Measurements from ENCODE around the gene ADAM21.
"Not testable (repeated sequence)": the region's sequence is repeated elsewhere in the genome, so short reads cannot be mapped to it uniquely, and the experiment has no call there.

Gene ADAM21

GRCh38 chr14:70477356-70478105, 25.6 kb downstream of the ADAM21 start:
- not testable (repeated sequence) for DNase-seq

- DNase-seq = no peak
These were observed 37.7 kb downstream of the ADAM21 start for GRCh38 chr14:70489579-70490200.

GRCh38 chr14:70498191-70498590, 46.2 kb downstream of the ADAM21 start:
- no peak for DNase-seq

Measured in activated CD4-positive, alpha-beta T cell treated with anti-CD3 and anti-CD28 coated beads for 1 hour (primary cell).